Liver (tissue), 9 donors: Measurements from ENCODE around the gene ACYP1. TPM values are rescaled to one million over a fixed set of nuclear protein-coding genes. Genes with fewer than 3 reads are reported as not detected.
A peak's percentile ranks its signal among the peaks of the same experiment; 100 is the strongest.

Experiments
- DNase-seq: peaks from one replicate; pipeline ENCODE4 v3.0.0-alpha.2; 2017; ENCODE audit warnings: low spot score
- H3K27ac ChIP-seq, 2 donors: one replicate each; pipeline ENCODE4 v1.7.0; 2013; ENCODE audit warnings: inconsistent platforms in 2 of 2, low read length in 2 of 2, control low read depth in 1 of 2, low read depth in 1 of 2, mild to moderate bottlenecking in 1 of 2
- H3K27me3 ChIP-seq, 4 donors: one replicate each; pipeline versions ENCODE4 v1.6.1 to v1.7.0; 2013; ENCODE audit warnings: low read length in 3 of 4, inconsistent platforms in 1 of 4, mild to moderate bottlenecking in 1 of 4, moderate library complexity in 1 of 4; ENCODE audit not compliant: control insufficient read depth in 4 of 4, insufficient read depth in 4 of 4
- H3K36me3 ChIP-seq, 4 donors: one replicate each; pipeline versions ENCODE4 v1.6.1 to v1.7.0; 2013; ENCODE audit warnings: low read length in 3 of 4, mild to moderate bottlenecking in 3 of 4, low read depth in 1 of 4, moderate library complexity in 1 of 4; ENCODE audit not compliant: control insufficient read depth in 4 of 4, insufficient read depth in 3 of 4
- H3K4me1 ChIP-seq, 4 donors: one replicate each; pipeline versions ENCODE4 v1.6.1 to v1.7.0; 2013; ENCODE audit warnings: low read length in 3 of 4, mild to moderate bottlenecking in 3 of 4, moderate library complexity in 1 of 4; ENCODE audit not compliant: control insufficient read depth in 4 of 4, insufficient read depth in 4 of 4
- H3K4me3 ChIP-seq, 3 donors: one replicate each; pipeline versions ENCODE4 v1.6.1 to v1.7.0; 2013; ENCODE audit warnings: low read length in 3 of 3, control low read depth in 1 of 3, low read depth in 1 of 3, mild to moderate bottlenecking in 1 of 3
- H3K9ac ChIP-seq, 2 donors: one replicate each; pipeline ENCODE4 v1.7.0; 2013; ENCODE audit warnings: low read length in 2 of 2, mild to moderate bottlenecking in 2 of 2, moderate library complexity in 2 of 2, control low read depth in 1 of 2, low read depth in 1 of 2
- H3K9me3 ChIP-seq, 4 donors: one replicate each; pipeline versions ENCODE4 v1.6.1 to v1.7.0; 2013; ENCODE audit warnings: low read length in 3 of 4; ENCODE audit not compliant: control insufficient read depth in 4 of 4
- EGR1 ChIP-seq, 2 donors: IDR thresholded peaks; 2 replicates each; pipeline ENCODE4 v1.6.1; 2016 to 2018; ENCODE audit warnings: antibody characterized with exemption in 2 of 2, low read depth in 2 of 2
- FOXA1 ChIP-seq: IDR thresholded peaks from 2 replicates; pipeline ENCODE4 v1.6.1; 2016; ENCODE audit warnings: antibody characterized with exemption
- HNF4A ChIP-seq, 2 donors: conservative IDR thresholded peaks; 2 replicates each; pipeline ENCODE4 v1.6.1; 2016; ENCODE audit warnings: antibody characterized with exemption in 2 of 2, mild to moderate bottlenecking in 2 of 2
- RAD21 ChIP-seq, 2 donors: IDR thresholded peaks; 2 replicates each; pipeline ENCODE4 v1.6.1; 2016; ENCODE audit warnings: antibody characterized with exemption in 2 of 2, mild to moderate bottlenecking in 2 of 2
- SP1 ChIP-seq: IDR thresholded peaks from 2 replicates; pipeline ENCODE4 v1.6.1; 2018; ENCODE audit warnings: antibody characterized with exemption, mild to moderate bottlenecking
- YY1 ChIP-seq: IDR thresholded peaks from 2 replicates; pipeline ENCODE4 v1.6.1; 2016; ENCODE audit warnings: antibody characterized with exemption, mild to moderate bottlenecking
- WGBS: extraction: QIAGEN DNeasy Blood & Tissue Kit; methylation state at CpG from one replicate; pipeline ENCODE4 v1.1.7; 2013; 5-methylcytosine and 5-hydroxymethylcytosine counted together
- polyA plus RNA-seq, 2 donors: library from polyadenylated mRNA; stranded (reverse) in 1 of 2; unstranded in 1 of 2; fragments of 200-250 nt in 1 of 2; fragments of >200 nt in 1 of 2; fragmentation: Nextera tagmentation in 1 of 2; extraction: Ambion mirVana in 1 of 2; gene quantifications; one replicate each; pipeline versions ENCODE4 v1.2.1 to v1.2.3, GENCODE V29; 2013 to 2015
- total RNA-seq, 2 donors: library from RNA; depleted of rRNA; stranded (reverse); fragments of >200 nt; gene quantifications; one replicate each; pipeline ENCODE4 v1.2.3, GENCODE V29; 2014
- TF ChIP-seq, protein P1 (sequence below): IDR thresholded peaks from 2 replicates; pipeline ENCODE4 v1.6.1; 2016; ENCODE audit warnings: antibody characterized with exemption
- TF ChIP-seq, protein P2 (sequence below): fragments of 150-350 bp; IDR thresholded peaks from 2 replicates; pipeline ENCODE4 v1.5.1; 2017; ENCODE audit warnings: improper control_type of control experiment, low read depth, low read length; ENCODE audit not compliant: missing input control
- TF ChIP-seq, protein P3 (sequence below): IDR thresholded peaks from 2 replicates; pipeline ENCODE4 v1.6.1; 2016; ENCODE audit warnings: antibody characterized with exemption, mild to moderate bottlenecking
- donor health status: healthy.
- donor health status: healthy.
- donor health status: healthy.
- donor health status: healthy.
- donor health status: healthy.

ACYP1 gene
- total and polyA plus RNA-seq, 4 donors: 2.1 to 7.5 (median 4.0) TPM

DNA sequence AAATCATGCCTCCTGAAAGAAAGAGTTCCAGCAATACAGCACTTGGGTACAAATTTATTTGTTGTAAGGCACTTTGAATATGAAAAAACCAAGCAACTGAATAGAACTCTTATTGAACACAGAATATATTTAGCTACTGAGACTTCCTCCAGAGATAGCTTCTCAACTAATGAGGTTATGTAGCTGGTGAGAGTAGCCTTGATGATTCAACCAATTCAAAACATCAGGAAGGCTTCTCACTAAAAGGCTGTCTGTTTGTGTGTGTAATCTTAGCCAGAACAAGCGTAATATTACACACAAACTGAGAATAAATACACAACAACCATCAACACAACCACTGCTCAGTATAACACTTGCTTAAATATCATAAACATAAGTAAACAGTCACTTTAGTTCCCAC is 40.7 kb downstream of the ACYP1 start:
- Histone ChIP-seq H3K9ac (no peak overlapping the region), H3K4me1 (no peaks in the 10 kb centered on the region), H3K36me3 (peaks cover 9 to 38% (median 22%) of the 10 kb centered on the region in 4 donors), H3K27ac (no peak overlapping the region), H3K27me3 (no peaks in the 10 kb centered on the region), H3K9me3 (no peaks in the 10 kb centered on the region), H3K4me3 (no peak overlapping the region)
- 86% methylated on average over 1 of the region's 1 CpG for WGBS
- DNase-seq: no peak
- TF ChIP-seq, protein P1, sequence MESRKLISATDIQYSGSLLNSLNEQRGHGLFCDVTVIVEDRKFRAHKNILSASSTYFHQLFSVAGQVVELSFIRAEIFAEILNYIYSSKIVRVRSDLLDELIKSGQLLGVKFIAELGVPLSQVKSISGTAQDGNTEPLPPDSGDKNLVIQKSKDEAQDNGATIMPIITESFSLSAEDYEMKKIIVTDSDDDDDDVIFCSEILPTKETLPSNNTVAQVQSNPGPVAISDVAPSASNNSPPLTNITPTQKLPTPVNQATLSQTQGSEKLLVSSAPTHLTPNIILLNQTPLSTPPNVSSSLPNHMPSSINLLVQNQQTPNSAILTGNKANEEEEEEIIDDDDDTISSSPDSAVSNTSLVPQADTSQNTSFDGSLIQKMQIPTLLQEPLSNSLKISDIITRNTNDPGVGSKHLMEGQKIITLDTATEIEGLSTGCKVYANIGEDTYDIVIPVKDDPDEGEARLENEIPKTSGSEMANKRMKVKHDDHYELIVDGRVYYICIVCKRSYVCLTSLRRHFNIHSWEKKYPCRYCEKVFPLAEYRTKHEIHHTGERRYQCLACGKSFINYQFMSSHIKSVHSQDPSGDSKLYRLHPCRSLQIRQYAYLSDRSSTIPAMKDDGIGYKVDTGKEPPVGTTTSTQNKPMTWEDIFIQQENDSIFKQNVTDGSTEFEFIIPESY: no peak
- TF ChIP-seq YY1 (no peak), EGR1 (IDR thresholded peaks at IDR 0.05; ENCODE audit: low read depth in 2 of 2) (no peak)
- TF ChIP-seq, protein P2, sequence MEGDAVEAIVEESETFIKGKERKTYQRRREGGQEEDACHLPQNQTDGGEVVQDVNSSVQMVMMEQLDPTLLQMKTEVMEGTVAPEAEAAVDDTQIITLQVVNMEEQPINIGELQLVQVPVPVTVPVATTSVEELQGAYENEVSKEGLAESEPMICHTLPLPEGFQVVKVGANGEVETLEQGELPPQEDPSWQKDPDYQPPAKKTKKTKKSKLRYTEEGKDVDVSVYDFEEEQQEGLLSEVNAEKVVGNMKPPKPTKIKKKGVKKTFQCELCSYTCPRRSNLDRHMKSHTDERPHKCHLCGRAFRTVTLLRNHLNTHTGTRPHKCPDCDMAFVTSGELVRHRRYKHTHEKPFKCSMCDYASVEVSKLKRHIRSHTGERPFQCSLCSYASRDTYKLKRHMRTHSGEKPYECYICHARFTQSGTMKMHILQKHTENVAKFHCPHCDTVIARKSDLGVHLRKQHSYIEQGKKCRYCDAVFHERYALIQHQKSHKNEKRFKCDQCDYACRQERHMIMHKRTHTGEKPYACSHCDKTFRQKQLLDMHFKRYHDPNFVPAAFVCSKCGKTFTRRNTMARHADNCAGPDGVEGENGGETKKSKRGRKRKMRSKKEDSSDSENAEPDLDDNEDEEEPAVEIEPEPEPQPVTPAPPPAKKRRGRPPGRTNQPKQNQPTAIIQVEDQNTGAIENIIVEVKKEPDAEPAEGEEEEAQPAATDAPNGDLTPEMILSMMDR: no peak

DNA sequence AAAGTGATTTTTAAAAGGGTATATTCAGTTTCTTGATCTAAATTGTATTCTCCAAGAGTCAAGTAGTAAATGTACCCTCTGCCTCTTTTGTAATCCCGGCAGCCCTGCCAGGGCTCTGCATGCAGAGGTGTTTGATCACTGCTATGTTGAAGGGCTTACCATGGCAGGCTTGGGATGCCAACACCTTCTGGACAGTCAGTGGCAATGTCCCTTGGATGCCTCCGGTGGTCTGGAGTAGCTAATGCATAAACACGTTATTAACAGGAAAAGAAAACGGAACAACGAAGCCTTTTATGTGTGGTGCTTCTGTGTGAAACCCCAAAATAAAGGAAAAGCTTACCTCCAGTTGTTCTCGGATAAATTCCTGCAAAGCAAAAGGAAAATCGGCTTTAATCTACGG is 41.2 kb downstream of the ACYP1 start:
- WGBS: 70% methylated on average over 8 of the region's 8 CpGs
- no peaks in the 10 kb centered on the region for H3K9me3 ChIP-seq
- TF ChIP-seq RAD21 (IDR thresholded peaks at IDR 0.05): peak; percentile 29 to 56
- TF ChIP-seq, protein P2: peak; percentile 27
- no peak for TF ChIP-seq YY1
- TF ChIP-seq EGR1 (IDR thresholded peaks at IDR 0.05; ENCODE audit: low read depth in 2 of 2): no peak
- TF ChIP-seq FOXA1: no peak
- TF ChIP-seq HNF4A (conservative IDR thresholded peaks at IDR 0.05): no peak
- no peaks in the 10 kb centered on the region for H3K4me1 ChIP-seq
- no peak overlapping the region for H3K27ac ChIP-seq
- no peak for DNase-seq
- H3K27me3 ChIP-seq: no peaks in the 10 kb centered on the region
- no peak overlapping the region for H3K9ac ChIP-seq
- no peak overlapping the region for H3K4me3 ChIP-seq
- peaks cover 9 to 41% (median 23%) of the 10 kb centered on the region in 4 donors for H3K36me3 ChIP-seq

DNA sequence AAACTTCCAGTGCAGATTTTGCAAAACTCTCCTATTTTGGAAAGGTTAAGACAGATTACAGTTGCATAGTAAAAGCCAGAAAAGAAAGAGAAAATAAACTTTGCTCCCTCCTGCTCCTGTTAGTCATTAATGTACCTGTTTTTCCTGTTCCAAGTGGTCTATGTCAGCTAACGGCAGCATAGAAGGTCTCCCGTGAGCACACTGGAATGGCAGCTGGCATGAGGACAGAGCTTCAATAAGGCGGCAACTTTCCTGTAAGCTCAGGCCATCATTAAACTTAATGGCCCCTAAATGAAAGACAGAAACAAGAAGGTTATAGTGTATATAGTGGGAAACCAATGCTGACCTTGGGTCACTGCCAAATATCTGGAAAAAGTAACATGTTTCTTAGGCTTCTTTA is 45.1 kb downstream of the ACYP1 start:
- H3K27ac ChIP-seq: no peak overlapping the region

More for the DNA sequence above, 45.1 kb downstream of the ACYP1 start:
- TF ChIP-seq SP1 (peak; percentile 70), HNF4A (conservative IDR thresholded peaks at IDR 0.05) (peak in 1 of 2 donors; percentile 9)
- TF ChIP-seq, protein P3, sequence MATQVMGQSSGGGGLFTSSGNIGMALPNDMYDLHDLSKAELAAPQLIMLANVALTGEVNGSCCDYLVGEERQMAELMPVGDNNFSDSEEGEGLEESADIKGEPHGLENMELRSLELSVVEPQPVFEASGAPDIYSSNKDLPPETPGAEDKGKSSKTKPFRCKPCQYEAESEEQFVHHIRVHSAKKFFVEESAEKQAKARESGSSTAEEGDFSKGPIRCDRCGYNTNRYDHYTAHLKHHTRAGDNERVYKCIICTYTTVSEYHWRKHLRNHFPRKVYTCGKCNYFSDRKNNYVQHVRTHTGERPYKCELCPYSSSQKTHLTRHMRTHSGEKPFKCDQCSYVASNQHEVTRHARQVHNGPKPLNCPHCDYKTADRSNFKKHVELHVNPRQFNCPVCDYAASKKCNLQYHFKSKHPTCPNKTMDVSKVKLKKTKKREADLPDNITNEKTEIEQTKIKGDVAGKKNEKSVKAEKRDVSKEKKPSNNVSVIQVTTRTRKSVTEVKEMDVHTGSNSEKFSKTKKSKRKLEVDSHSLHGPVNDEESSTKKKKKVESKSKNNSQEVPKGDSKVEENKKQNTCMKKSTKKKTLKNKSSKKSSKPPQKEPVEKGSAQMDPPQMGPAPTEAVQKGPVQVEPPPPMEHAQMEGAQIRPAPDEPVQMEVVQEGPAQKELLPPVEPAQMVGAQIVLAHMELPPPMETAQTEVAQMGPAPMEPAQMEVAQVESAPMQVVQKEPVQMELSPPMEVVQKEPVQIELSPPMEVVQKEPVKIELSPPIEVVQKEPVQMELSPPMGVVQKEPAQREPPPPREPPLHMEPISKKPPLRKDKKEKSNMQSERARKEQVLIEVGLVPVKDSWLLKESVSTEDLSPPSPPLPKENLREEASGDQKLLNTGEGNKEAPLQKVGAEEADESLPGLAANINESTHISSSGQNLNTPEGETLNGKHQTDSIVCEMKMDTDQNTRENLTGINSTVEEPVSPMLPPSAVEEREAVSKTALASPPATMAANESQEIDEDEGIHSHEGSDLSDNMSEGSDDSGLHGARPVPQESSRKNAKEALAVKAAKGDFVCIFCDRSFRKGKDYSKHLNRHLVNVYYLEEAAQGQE: no peak
- no peak for DNase-seq
- no peak overlapping the region for H3K9ac ChIP-seq
- WGBS: 87% methylated on average over 3 of the region's 3 CpGs
- peaks cover 9 to 67% (median 38%) of the 10 kb centered on the region in 4 donors for H3K36me3 ChIP-seq
- H3K9me3 ChIP-seq: no peaks in the 10 kb centered on the region
- no peaks in the 10 kb centered on the region for H3K27me3 ChIP-seq
- H3K4me3 ChIP-seq: no peak overlapping the region
- H3K4me1 ChIP-seq: no peaks in the 10 kb centered on the region
